Motor neuron (in vitro differentiated cells): ENCODE results near the gene RPS27A. TPM values are rescaled to one million over a fixed set of nuclear protein-coding genes. Genes with fewer than 3 reads are reported as not detected.

ENCODE experiments used
- ATAC-seq, 8 experiments: fragments of 200-7000 bp; cut with Tn5 transposase; replicated peaks in 6 of 8; 2 replicates each; pipeline ENCODE4 v1.8.0; 2021; ENCODE audit warnings: mild to moderate bottlenecking in 8 of 8, moderate library complexity in 8 of 8
- H3K27ac ChIP-seq, 2 donors: fragments of 250-450 bp; sonication (Bioruptor Pico); 2 replicates each; pipeline ENCODE4 v1.9.0; 2021; ENCODE audit warnings: antibody characterized with exemption in 2 of 2, mild to moderate bottlenecking in 2 of 2, moderate library complexity in 1 of 2
- H3K4me1 ChIP-seq, 2 donors: fragments of 250-450 bp; sonication (Bioruptor Pico); replicated peaks in 1 of 2; 2 replicates each; pipeline ENCODE4 v1.6.1; 2021; ENCODE audit warnings: antibody characterized with exemption in 2 of 2, mild to moderate bottlenecking in 2 of 2, moderate library complexity in 1 of 2
- H3K4me3 ChIP-seq, 5 donors: fragments of 250-450 bp; sonication (Bioruptor Pico); 2 replicates each; pipeline ENCODE4 v1.9.0; 2021; ENCODE audit warnings: antibody characterized with exemption in 5 of 5, mild to moderate bottlenecking in 5 of 5, moderate library complexity in 4 of 5
- WGBS, 10 experiments: fragments of 450-650 bp; shearing (Covaris generic); methylation state at CpG; one replicate each; pipeline ENCODE4 v1.0.0; 2022; 5-methylcytosine and 5-hydroxymethylcytosine counted together
- in situ Hi-C, 9 experiments: fragments of 400-800 bp; cut with MboI; loops; one replicate each; pipeline ENCODE4 v1.15.0; 2021; ENCODE audit warnings: low sequenced_read_pairs in 9 of 9, low pct_unique_long_range_greater_than_20kb in 2 of 9; ENCODE audit not compliant: unreplicated experiment in 9 of 9
- total RNA-seq, 8 experiments: library from RNA; unstranded; fragments of 300-600 nt; gene quantifications; 2 replicates each; pipeline versions ENCODE4 v1.2.3 to v1.2.4, GENCODE V29; 2022

The RPS27A gene
- total RNA-seq, 8 experiments from 2014 or later: 840 to 2,005 (median 1,580) TPM

DNA sequence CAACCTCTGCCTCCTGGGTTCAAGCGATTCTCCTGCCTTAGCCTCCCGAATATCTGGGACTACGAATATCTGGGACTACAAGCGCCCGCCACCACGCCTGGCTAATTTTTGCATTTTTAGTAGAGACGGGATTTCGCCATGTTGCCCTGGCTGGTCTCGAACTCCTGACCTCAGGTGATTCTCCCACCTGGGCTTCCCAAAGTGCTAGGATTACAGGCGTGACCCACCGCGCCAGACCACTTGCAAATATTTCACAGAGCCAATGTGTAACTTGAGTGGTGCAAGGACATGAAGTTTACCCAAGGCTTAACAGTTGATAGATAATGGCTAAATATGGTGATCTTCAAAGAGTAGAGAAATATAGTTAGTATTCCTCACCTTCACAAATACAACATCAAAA lies 50.6 kb downstream of the RPS27A start:
- Histone ChIP-seq H3K4me3 (no peak overlapping the region), H3K4me1 (peaks cover 0 to 10% of the 10 kb centered on the region in 2 donors), H3K27ac (no peak overlapping the region)
- ATAC-seq: no peak
- 80 to 100% (median 98%) methylated on average over 1 to 9 of the region's 12 CpGs; no CpG with 5 or more reads in 1 of the 10 experiments for WGBS, 10 experiments
- in situ Hi-C loops: no loop called here

Other genes starting within 250 kb of the RPS27A start
- gene RTN4, start 182.2 kb upstream of the RPS27A start, total RNA-seq: 100 to 1,000 TPM; 131 to 519 (median 248) TPM
- gene CLHC1, start 395 bp upstream of the RPS27A start, total RNA-seq: 10 to 100 TPM in 7 of 8 experiments, 1 to 10 TPM in 1; 7.5 to 30.4 (median 17.8) TPM
- 10 to 100 TPM; 25.6 to 65.4 (median 30.7) TPM for gene MTIF2, start 36.5 kb downstream of the RPS27A start, total RNA-seq
- gene CCDC88A, start 187.2 kb downstream of the RPS27A start, total RNA-seq: 10 to 100 TPM; 25.6 to 86.9 (median 81.0) TPM